ENCODE data around the gene NDUFA13.

NDUFA13 gene

GRCh38 chr19:19533841-19534240, 17.8 kb downstream of the NDUFA13 start:
- DNase-seq (ENCODE audit: low read depth), result no peak

GRCh38 chr19:19534556-19535265, 18.7 kb downstream of the NDUFA13 start:
- no peak for DNase-seq (ENCODE audit: low read depth)

- DNase-seq (ENCODE audit: low read depth), result no peak
Observed at GRCh38 chr19:19535311-19536191, 19.5 kb downstream of the NDUFA13 start.

DNA sequence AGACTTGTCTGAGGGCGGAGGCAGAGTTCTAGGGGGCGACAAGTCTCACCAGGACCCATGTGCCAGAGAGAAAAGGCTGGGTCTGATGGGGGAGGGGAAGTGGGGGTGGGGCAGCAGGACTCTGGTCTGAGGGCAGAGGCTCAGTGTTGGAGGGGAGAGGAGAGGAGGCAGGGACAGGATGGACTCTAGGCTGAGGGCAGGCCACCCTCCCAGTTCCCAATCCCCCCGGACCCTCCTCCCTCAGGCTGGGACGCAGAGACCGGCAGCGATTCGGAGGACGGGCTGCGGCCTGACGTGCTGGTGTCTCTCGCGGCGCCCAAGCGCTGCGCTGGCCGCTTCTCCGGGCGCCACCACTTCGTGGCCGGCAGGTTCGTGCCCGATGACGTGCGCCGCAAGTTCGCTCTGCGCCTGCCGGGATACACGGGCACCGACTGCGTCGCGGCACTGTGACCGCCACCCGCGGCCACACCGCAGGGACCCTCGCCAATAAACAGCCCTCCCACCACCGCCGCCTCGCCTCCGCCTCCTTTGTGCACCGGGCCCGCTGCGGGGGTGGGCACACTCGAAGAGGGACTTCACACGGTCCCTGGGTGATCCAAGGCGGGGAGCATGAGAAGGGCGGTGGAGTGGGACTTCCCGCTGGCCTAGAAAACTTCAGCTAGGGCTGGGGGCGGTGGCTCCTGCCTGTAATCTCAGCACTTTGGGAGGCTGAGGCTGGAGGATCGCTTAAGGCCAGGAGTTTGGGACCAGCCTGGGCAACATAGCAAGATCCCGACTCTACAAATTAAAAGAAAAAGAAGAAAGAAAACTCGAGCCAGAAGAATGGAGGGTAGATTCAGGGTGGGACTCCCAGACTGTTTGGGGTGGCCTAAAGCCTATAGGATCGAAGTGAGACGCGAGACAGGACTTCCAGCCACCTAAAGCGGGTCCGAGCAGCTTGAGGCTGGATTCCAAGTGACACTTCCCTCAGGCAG, 21.3 kb downstream of the NDUFA13 start:
- no peak for DNase-seq (ENCODE audit: low read depth)

DNA sequence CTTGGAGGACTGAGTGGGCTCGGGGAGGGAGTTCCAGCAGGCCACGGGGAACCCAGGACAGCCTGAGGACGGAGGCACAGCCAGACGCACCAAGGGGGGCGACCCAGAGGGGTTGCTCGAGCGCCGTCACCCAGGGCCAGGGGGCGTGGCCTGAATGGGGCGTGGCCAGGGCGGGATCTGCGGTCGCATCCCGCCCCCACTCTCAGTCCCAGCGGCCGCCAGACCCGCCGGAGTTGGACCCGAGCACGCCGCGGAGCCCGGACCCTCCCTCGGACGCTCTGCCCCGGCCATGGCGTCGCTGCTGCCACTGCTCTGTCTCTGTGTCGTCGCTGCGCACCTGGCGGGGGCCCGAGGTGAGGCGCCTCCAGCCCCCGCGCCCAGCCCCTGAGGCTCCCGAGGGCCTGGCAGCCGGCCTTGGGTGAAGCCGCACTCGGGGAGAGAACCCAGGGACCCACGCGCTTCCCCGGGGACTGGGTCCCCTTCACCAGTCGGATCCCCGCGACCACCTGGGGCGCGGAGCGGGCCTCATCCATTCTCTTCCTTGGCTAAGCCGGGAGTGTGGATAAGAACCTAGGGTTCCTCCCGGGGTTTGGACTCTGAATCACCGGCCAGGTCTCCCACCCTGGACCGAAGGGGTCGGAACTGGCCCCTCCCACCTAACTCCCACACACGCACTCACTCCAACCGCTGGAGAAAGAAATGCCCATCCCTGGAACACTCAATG, 22.2 kb downstream of the NDUFA13 start, which contains the start of gene CILP2:
CILP2 (plus strand) TSS at position 205 of the 724 bp plus-strand sequence; CDS start at position 290, 85 bp downstream.
- DNase-seq (ENCODE audit: low read depth), result no peak

DNA sequence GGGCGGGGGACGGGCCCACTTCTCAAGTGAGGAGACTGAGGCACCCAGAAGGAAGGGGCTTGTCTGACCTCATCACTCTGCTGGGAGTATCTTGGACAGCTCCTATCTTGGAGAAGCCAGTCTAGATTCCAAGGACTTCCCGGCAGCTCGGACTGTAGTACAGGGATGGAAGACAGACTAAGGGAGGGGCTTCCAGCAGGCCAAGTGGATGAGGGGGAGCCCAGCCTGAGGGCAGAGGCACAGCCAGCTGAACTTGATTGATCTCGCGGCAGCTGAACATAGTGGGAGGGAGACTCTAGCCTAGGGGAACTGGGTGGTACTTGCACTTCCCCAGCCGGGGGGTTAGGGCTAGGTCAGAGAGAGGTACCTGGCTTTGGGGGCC, 22.8 kb downstream of the NDUFA13 start:
- DNase-seq (ENCODE audit: low read depth), result no peak

DNA sequence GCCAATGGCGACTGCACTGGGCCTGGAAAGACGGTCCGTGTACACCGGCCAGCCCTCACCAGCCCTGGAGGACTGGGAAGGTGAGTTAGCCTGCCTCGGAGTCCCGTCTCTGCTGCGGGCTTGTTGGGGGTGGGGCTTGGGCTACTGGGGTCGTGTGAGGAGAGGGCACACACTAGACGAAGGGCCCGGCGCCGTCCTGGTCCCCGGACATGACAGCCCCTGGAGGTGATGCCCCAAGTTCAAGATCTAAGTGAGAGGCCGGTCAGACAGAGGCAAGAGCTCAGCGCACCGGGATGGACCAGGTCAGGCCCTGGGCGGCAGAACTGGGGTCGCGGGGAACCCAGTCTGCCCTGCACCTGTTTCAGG, 23.7 kb downstream of the NDUFA13 start:
- DNase-seq (ENCODE audit: low read depth), result no peak

DNA sequence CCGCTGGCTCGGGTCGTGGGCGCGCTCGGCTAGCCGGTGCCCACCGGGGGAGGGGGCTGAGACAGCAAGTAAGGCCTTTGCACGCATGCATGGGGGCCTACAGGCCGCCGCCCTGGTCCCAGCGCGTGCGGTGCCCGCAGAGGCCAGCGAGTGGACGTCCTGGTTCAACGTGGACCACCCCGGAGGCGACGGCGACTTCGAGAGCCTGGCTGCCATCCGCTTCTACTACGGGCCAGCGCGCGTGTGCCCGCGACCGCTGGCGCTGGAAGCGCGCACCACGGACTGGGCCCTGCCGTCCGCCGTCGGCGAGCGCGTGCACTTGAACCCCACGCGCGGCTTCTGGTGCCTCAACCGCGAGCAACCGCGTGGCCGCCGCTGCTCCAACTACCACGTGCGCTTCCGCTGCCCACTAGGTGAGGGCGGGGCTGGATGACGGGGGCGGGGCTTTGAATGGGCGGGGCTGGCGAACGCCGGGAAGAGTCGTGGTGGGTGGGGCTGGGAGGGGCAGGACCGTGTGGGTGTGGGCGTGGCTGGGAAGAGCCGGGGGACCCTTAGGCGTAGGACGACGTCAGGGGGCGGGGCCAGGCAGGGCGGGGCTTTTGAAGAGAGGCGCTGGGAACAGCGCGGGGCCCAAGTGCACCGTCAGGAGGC, 24.2 kb downstream of the NDUFA13 start:
- no peak for DNase-seq (ENCODE audit: low read depth)

- DNase-seq (ENCODE audit: low read depth), result no peak
Observed at GRCh38 chr19:19540715-19541515, 24.9 kb downstream of the NDUFA13 start.

DNA sequence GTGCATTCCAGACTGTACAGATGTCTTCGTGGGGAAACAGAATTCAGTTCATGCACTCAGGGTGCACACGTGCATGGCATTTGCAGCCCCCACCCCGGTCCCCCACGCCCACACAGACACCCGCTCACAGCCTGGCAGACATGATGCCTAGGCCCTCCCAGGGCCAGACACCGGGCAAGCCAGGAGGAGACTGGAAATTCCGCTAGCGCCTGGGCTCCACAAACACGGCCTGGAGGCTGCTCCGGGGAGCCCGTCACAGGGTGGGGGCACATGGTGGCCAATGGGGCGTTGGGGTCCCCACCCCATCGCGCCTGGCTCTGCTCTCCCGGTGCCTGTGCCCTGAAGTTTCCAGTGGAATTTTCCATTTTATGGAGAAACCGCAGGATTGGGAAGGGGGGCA, 25.6 kb downstream of the NDUFA13 start:
- no peak for DNase-seq (ENCODE audit: low read depth)

- no peak for DNase-seq (ENCODE audit: low read depth)
Observed at GRCh38 chr19:19542507-19542906, 26.5 kb downstream of the NDUFA13 start.

DNA sequence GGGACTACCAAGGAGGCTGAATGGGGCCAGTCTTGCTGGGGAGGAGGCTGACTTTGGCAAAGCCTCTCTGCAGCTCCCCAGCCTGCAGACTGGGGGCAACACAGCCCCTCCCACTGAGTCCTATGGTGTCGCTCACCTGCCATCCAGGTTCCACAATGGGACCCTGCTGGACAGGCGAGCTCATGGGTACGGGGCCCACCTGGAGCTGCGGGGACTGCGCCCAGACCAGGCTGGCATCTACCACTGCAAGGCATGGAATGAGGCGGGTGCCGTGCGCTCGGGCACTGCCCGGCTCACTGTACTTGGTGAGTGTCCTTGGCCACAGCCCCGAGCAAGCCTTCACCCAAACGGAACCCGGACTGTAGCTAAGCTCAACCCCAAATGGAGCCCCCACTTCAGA, 27.1 kb downstream of the NDUFA13 start:
- DNase-seq (ENCODE audit: low read depth), result no peak

- DNase-seq (ENCODE audit: low read depth), result no peak
Observed at GRCh38 chr19:19543640-19544039, 27.6 kb downstream of the NDUFA13 start.

GRCh38 chr19:19544257-19544953, 28.4 kb downstream of the NDUFA13 start:
- no peak for DNase-seq (ENCODE audit: low read depth)

GRCh38 chr19:19544954-19545591, 29.0 kb downstream of the NDUFA13 start:
- DNase-seq (ENCODE audit: low read depth), result no peak

DNA sequence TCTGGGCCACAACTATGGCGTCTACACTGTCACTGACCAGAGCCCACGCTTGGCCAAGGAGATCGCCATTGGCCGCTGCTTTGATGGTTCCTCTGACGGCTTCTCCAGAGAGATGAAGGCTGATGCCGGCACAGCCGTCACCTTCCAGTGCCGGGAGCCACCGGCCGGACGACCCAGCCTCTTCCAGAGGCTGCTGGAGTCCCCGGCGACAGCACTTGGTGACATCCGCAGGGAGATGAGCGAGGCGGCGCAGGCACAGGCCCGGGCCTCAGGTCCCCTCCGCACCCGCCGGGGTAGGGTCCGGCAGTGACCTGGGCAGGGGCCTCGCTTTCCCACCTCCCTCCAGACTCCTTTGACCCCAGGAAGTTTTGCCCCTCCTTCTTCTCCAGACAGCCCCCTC, 29.7 kb downstream of the NDUFA13 start:
- DNase-seq (ENCODE audit: low read depth), result no peak

DNA sequence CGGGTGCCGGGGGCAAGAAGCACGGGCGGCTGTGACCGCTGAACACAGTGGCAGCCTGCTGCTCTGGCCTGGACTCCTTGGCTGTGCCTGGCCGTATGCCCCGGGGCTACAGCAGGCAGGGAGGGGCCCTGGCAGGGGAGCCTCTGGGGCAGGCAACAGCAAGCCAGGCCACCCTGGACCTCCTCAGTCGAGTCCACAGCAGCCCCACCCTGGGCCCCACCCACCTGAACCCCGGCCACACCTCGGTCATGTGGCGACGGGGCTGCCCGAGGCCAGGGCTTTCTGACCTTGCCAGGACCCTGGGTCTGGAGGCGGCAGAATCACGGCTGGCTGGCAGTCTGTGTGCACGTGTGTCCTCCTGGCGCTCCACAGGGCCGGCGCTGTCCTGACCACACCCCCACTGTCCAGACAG, 30.7 kb downstream of the NDUFA13 start:
- no peak for DNase-seq (ENCODE audit: low read depth)

DNA sequence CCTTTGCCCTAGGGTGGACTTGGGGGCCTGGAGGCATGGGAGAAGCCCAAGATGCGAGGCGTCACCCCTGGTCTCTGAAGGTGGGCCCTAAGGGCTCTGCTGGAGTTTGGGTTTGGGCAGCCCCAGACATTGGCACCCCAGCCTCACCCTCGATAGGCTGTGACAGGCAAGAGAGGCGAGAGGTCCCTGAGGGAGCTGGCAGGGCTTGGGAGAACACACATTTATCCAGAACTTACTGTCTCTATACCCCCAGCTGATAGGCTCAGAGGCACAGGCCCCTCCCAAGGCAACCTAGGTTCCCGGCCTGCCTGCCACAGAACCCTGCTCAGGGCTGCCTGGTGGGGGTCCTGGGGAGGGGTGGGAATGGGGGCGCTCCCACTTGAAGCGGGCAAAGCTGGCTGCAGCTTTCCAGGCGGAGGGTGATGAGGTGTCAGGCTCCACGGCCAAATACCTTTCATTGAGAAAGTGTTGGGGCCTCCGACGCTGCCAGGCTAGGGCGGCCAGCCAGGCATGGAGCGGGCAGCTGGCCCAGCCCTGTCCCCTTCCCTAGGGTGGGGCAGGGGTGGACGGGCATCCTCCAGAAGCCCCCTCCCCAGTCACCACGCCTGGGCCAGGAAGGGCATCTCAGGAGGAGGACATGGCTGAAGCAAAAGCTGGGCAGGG, 31.8 kb downstream of the NDUFA13 start:
- DNase-seq (ENCODE audit: low read depth), result no peak

Data from GM04504 (cell line).